GM19468 (cell line): ENCODE data around the gene AMER2.

Source experiments
- ATAC-seq: cut with Tn5 transposase; IDR thresholded peaks from one replicate; pipeline ENCODE4 v1.9.1; 2021; ENCODE audit warnings: mild to moderate bottlenecking, moderate library complexity, moderate number of reproducible peaks; ENCODE audit not compliant: unreplicated experiment; ENCODE audit errors: extremely low read depth

AMER2 gene

DNA sequence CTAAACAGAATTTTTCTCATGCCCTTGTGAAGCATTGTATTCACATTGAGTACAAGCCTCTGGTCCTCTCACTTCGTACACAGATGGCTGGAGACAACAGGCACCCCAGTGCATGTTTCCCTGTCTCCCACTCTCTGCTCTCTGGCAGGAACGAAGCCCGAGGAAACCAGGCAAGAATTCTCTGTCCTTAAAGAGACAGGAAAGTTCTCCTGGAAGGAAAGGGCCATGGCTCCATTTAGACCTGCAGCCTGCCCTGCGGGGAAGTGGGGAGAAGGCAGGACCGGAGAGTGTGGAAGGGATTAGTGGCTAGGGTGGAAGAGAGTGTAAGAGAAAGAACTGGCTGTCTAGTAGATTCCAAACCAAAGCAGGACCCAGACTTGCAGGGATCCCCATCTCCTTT lies 15.5 kb upstream of the AMER2 start:
- ATAC-seq = no peak

DNA sequence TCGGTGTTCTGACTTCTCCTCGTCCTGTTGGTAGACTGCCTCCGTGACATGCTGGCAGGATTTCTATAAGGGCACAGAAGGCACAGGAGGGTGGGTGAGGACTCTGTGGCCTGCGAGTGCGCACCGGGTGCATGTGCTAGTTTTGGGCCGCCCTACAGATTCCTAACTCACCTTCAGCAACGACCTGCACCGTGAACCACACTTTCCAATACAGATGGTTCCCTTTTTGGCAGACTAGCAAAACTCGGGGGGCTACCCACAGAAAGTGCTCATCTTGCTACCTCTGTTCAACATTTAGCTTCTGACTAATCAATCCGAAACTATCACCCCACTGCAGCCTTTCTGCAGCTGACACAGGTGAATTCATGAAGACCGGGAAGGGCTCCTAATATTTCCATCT lies 14.1 kb upstream of the AMER2 start:
- no peak for ATAC-seq

DNA sequence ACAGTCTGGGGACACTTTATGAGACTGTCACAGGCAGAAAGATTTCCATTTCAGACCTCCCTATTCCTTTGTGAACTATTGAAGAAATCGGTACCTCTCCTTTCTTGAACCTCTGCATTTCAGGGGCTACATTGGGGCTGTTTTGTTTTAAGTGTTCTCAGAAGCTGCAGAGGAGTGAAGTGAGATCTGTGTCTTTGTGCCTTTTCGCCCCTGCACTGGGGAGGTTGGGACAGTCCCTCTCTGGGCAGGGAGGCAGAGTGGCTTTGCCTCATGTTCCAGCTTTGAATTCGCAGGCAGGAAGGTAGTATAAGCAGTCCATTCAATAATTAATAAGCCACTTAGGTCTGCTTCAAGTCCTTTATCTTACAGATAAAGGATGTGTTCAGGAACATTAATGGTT lies 9.5 kb upstream of the AMER2 start:
- peak; percentile 2 for ATAC-seq

DNA sequence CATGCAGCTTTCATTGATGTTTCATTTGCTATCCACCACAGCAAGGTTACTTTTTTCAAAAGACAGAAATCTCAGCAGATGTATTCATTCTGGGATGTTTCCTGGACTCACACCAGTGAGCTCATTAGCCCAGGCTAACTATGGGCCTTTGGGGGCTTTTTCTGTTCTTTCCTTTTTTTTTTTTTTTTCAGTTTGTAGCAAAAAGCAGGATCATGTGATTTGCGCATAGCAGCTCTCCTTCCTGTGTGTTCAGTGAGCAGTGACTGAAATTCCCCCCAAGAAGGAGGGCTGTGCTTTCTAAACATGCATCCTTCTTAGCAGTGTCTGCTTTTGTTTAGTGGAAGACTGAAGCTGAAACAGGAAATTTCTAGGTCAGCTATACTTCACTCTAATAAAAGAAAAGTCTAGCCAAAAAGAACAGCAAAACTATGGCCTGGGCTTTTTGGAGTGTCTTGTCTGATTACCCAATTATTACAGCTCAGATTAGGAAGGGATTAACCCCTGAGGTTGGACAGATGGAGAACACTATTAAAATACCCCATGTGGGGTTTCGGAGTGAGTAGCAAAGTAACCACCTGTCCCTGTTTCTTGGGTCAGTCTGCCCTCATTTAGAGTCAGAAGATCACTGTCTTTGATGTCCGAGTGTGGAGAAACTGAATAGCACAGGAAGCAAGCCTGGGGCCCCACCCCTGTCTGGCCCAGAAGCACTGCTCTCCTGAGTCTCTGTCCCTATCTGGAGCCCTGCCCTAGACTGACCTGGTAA lies 8.9 kb upstream of the AMER2 start:
- peak; percentile 56 for ATAC-seq

DNA sequence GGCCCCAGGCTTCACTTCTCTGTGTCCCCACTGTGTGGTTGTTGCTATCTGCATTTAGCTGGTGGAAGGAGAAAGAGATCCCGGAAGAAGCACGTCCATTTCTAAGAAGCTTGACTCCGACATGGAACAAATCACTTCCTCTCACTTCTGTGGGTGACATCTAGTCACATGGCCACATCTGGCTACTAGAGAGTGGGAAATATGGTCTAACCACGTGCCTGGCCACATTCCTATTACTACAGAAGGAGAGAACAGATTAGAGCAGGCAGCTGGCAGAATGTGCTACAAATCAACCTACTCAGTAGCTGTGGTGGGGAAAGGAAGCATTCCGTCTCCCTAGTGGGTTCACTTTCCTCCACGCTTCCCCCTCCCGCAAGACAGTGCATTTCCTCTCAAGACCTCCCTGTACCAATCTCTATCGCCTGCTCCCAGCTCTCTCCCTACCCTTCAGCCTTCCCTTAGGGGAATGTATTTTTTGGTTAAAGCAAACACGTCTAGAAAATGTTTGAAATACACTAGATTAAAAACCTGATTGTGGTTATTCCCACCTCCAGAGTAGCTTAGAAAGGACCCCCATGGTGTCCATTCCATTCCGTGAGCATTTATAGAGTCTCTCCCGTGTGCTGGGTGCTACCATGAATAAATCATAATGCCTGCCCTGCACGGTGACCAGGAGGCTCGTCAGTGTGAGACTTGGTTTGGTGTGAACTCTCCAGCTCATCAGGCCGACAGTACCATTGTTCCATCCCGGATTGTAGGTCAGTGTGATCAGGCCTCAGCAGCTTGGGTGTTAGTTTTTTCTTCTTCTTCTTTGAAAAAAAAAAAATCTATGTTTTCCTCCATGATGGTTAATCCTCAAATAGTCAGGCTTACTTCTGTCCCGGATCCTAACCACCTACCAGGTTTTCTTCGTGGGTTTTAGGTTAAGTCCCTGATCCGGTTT lies 8.0 kb upstream of the AMER2 start:
- no peak for ATAC-seq

DNA sequence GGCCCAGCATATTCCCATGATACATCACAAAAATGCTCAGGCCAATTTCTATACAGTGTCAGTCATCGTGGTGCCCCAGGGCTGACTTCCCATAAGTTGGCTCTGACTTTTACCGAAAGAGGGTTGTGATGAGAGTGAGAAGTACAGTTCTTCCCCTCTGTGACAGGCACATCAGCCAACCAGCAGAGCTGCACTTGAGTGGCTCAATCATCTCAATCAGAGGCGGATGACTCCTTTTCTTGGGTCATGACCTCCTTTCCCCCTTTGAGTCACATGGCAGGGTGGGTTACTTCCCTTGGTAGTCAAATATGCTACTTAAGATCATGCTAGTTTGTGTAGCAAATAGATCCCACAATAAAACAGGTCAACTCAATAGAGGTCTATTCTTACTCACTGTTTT lies 6.9 kb upstream of the AMER2 start:
- no peak for ATAC-seq

DNA sequence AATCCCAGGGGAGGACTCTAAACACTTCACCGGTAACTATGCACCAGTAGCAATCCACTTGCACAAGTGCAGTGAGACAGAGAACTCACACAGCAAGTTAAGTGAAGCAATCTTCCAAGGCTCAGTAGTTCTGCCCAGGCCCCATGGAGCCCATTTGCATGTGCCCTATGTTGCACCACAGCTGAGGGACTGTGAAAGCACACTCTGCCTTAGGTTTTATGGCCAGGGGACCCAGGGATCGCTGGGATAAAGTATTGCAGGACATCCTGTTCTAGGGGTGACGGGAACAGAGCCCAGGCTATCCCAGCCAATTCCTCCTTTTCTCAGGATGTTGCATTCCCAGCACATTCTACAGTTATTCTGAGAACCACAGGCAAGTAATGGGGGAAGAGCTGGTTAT lies 6.0 kb upstream of the AMER2 start:
- ATAC-seq = no peak

DNA sequence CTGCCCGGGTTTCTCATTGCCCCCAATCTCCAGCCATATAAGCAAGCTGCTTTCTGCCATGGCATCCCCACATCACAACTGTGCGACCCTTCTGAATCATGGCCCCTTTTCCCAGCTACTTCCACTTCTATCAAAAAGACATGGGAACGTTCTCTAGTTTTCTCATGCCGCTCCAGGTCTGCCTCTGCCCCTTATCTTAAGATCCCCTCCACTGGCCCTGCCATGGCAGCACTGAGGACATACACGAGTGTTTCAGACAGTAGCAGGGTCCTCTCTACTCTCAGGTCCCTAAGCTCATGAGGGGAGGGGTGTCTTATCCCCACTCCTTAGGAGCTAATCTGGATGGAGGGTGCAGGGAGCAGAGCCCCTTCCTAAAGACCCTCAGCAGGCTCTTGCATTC lies 5.5 kb upstream of the AMER2 start:
- ATAC-seq = no peak

DNA sequence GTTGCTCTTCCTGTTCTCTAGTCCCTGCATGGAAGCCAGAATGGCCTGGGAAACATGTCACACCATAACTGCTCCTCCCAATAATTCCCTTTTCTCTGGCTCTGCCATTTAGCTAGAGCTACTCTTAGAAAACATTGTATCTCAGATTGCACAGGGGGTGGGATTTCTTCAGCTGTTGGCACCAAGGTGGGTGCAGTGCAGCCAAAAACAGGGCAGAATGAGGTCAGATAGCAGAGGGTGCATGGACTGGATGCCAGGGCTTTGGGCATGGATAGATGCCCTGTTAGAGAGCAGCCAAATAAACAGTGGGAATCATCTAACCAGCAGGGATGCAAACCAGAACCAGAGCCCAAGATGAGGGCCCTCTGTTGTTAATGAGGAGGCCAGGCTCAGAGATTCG lies 4.9 kb upstream of the AMER2 start:
- ATAC-seq = no peak

DNA sequence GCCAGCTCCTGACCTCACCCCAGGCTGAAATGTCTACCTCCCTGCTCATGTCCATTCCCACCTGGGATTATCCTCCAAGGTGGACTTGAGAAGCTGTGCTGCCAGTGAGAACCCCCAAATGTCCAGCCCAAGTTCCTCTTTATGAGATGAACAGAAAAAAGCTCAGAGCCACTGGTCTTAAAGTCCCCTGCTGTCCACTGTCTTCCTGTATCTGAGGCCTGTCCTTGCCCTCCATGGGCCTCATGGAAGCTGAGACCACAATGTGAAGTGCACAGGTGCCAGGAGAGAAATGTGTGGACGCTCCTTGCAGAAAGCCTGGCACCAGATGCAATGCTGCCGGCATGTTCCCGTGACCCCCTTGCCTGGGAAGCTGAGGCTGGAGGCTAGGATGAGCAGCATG lies 3.3 kb upstream of the AMER2 start:
- ATAC-seq = no peak

DNA sequence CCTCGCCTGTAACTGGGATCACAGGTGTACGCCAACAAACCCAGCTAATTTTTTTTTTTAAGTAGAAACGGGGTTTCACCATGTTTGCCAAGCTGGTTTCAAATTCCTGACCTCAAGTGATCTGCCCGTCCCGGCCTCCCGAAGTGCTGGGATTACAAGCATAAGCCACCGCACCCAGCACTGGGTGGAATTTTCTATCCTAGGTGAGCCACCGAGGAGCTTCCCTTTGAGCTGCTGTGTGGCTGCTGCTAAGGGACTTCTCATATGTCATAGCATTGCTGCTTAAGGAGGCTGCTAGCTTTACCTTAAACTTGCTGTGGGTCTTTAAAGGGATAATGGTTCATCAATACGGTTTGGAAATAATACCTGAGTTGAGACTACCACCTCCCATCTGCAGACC lies 2.9 kb upstream of the AMER2 start:
- no peak for ATAC-seq

DNA sequence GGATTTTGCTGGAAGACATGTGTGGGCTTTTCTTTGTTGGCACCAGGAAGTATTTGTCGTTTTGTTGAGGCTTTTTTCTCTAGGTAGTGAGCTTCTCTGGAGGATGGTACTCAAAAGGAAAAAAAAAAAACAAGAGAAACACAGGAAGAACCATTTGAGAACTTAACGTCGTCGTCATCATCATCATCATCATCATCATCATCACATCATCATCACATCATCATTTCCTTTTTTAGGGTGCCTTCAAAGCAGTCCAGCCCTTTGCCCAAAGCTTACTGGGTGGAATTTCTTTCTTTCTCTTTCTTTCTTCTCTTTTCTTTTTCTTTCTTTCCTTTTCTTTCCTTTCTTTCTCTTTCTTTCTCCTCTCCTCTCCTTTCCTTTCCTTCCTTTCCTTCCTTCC lies 2.2 kb upstream of the AMER2 start:
- no peak for ATAC-seq

DNA sequence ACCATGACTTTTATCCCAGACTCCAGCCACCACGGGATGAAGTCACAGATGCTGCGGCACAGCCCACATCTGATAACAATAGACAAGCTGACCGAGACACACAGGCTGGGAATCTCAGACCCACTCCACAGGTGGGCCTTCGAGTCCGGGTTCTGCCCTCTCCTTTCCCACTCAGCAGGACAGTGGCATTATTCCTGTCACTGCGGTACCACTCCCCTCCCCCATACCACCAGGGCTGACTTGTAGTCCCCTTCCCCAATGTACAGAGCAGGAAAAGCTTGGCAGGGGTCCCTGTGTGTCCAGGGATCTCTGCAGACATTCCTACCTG lies 179 bp upstream of the AMER2 start:
- ATAC-seq = no peak

DNA sequence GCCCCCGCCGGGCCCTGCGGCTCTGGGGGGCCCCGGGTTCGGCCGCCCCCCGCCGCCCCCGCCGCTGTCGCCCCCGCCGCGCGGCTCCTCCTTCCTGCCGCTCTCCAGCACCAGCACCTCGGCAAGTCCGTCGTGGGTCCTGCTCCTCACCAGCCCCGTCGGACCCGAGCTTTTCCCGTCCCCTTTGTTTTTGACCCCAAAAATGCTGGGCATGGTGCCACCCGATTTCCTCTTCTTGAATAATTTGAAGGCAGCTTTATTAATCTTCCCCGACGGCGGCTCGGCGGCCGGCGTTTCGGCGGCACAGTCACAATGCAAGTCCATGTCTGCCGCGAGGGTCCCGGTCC lies 945 bp downstream of the AMER2 start:
- no peak for ATAC-seq

DNA sequence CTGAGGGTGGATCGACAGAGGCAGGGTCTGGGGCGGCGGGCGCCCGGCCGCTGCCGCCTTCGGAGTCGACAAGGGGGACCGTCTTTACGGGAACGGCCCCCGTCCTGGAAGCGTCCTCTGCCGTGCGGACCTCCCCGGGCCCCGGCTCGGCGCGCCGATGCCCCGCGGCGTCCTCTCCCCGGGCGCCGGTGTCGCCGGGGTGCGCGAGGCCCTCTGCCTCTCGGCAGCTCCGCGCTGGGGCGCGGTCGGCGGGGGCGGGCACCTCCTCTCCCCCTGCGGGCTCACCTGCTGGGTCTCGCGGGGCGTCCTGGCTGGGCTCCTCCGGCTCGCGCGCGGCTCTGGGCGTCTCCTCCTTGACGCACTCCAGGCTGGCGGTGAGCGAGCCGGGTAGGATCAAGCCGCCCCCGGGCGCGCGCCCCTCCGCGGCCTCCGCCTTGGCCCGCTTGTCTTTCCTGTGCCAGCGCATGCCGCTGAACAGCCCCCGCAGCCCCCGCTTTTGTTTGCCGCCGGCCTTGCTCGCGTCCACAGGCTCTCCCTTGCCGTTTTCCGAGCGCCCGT lies 1.5 kb downstream of the AMER2 start:
- ATAC-seq = no peak

DNA sequence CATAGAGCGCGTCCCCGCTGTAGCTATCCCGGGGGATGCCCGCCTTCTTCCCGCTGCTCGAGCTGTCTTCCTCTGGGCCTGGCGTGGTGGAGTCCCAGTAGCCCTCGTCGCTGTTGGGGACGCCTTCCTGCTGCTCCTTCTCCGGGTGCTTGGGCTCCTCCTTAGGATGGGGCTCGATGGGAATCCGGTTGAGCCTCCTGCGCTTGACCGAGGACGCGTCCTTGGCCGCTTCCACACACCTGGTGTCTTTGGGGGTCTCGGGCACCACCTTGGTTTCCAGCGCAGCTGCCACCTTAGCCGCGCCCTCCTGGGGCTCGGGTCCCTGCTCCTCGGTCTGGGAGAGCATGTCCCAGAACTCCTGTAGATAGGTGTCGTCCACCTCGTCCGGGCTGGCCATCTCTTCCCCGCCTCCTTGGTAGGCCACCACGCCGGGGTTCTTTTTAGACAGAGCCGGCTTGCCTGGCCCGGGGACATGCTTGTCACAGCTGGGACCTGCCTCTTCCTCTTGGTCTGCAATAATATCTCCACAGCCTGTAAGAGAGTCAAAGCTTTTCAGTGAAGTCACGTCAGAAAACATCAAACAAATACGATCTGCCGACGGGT lies 2.0 kb downstream of the AMER2 start:
- no peak for ATAC-seq

DNA sequence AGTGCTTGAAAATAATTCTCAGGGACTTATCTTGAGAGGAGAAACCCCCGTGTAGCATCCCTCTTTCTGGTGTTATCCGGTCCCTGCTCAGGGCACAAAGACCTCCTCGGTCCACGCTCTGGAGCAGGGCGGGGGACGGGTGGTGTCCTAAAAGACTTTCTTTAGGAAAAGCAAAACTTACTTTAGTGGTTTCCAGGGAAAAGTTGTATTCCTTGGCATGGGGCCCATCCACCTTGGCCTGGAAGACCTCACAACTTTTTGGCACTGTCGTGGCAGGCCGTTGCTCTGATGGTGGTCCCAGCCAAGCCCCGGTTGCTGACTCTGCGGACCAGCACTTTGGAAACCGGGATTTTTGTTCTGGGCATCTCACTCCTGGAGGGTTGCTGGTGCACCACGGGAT lies 2.7 kb downstream of the AMER2 start:
- ATAC-seq = no peak

DNA sequence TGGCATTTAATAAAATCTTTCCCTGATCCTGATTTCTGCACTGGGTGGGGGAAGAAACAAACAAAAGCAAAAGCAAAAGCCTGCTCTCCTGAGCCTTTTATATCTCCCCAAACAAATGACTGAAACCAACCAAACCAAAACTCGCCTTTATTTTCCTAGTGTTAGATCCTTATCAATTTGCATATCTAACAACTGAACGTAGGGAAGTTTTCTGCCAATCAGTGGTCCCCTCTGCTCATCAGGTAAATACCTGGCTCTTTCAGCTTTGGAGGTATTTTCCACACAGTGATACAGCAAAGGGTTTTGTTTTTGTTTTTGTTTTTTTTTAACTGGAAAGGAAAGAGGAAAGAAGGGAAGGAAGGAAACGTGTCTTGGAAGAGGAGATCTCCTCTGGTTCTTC lies 3.3 kb downstream of the AMER2 start:
- no peak for ATAC-seq

DNA sequence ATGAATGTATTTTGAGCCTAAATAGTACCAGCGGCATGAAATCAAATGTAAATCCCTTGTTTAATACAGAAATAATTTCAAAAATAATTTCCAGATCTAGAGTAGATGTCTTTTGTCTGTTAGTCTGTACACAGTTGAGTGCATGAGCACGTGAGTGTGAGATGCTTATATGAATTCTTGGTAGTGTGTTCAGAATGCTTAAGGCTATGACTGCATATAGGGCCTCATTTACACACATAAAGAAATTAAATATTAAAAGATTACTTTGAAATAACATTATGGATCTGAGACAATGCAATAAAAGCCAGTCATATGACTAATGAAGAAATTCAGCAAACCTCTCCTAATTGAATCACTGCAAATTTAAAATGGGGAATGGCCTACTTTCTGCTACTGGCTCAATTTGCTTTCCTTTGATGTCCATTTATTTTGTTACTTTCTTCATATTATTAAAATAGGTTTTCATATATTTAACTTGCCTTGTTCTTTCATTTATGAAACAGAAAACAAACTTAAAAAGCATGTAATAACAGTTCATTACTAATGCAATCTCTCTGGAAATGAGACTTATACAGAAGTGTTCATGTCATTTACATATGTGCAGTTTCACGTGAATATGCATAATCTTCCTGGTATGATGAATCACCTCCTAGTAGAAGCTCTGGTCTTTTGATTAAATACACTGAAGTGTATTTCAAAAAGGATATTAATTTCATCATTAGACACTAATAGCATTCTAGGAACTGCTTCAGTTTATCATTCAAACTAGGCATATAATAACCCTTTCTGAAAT lies 4.5 kb downstream of the AMER2 start:
- no peak for ATAC-seq

DNA sequence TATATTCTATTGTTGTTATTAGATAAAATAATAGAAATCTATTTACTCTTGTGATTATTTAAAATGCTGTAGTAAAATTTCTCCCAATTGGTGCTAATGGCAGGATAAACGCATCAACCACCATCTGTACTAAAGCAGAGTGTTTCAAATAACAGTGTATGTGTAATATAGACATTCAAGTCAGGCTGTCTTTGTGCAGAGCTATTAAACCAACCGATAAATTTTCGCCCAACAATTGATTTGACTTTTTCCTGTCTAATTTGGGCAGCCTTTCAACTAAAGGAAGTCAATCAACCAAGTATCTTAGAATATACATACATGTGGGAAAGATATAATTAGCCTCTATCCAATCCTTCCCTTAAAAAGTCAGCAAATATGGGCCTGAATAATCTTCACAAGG lies 5.8 kb downstream of the AMER2 start:
- no peak for ATAC-seq
